ENCODE measurements around the gene FBXO34.

FBXO34 gene

GRCh38 chr14:55316564-55316963, 45.3 kb downstream of the FBXO34 start:
- Histone ChIP-seq H3K4me3 (ENCODE audit: insufficient read depth, low read length, poor library complexity, severe bottlenecking) (no peak overlapping the region), H3F3A (ENCODE audit: insufficient read depth) (no peaks in the 10 kb centered on the region), H4K20me1 (ENCODE audit: low read depth, low read length) (no peaks in the 10 kb centered on the region), H3K27ac (ENCODE audit: low read depth, low read length) (no peak overlapping the region), H3K79me2 (ENCODE audit: insufficient read depth, low read length) (peaks cover 15% of the 10 kb centered on the region; the same call in 1 of the 2 replicates), H3K27me3 (ENCODE audit: low read length) (no peaks in the 10 kb centered on the region), H3K4me2 (ENCODE audit: low read depth, low read length, poor library complexity, severe bottlenecking) (no peak overlapping the region), H3K9me2 (replicated peaks; ENCODE audit: insufficient read depth, low read length) (no peaks in the 10 kb centered on the region), H3K36me3 (ENCODE audit: low read length) (peaks cover 9% of the 10 kb centered on the region), H3K9ac (ENCODE audit: low read length) (no peak overlapping the region), H2AFZ (ENCODE audit: low read depth, low read length, severe bottlenecking) (no peak overlapping the region), H3K9me3 (ENCODE audit: insufficient read depth, low read length) (peaks cover 15% of the 10 kb centered on the region; the same call in 1 of the 2 replicates)
- TF ChIP-seq, protein P1, sequence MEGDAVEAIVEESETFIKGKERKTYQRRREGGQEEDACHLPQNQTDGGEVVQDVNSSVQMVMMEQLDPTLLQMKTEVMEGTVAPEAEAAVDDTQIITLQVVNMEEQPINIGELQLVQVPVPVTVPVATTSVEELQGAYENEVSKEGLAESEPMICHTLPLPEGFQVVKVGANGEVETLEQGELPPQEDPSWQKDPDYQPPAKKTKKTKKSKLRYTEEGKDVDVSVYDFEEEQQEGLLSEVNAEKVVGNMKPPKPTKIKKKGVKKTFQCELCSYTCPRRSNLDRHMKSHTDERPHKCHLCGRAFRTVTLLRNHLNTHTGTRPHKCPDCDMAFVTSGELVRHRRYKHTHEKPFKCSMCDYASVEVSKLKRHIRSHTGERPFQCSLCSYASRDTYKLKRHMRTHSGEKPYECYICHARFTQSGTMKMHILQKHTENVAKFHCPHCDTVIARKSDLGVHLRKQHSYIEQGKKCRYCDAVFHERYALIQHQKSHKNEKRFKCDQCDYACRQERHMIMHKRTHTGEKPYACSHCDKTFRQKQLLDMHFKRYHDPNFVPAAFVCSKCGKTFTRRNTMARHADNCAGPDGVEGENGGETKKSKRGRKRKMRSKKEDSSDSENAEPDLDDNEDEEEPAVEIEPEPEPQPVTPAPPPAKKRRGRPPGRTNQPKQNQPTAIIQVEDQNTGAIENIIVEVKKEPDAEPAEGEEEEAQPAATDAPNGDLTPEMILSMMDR (IDR thresholded peaks at IDR 0.05; ENCODE audit: insufficient read depth, low read length, poor library complexity, severe bottlenecking): no peak
- no peak for TF ChIP-seq EZH2phosphoT487 (conservative IDR thresholded peaks at IDR 0.05; ENCODE audit: low read length)

DNA sequence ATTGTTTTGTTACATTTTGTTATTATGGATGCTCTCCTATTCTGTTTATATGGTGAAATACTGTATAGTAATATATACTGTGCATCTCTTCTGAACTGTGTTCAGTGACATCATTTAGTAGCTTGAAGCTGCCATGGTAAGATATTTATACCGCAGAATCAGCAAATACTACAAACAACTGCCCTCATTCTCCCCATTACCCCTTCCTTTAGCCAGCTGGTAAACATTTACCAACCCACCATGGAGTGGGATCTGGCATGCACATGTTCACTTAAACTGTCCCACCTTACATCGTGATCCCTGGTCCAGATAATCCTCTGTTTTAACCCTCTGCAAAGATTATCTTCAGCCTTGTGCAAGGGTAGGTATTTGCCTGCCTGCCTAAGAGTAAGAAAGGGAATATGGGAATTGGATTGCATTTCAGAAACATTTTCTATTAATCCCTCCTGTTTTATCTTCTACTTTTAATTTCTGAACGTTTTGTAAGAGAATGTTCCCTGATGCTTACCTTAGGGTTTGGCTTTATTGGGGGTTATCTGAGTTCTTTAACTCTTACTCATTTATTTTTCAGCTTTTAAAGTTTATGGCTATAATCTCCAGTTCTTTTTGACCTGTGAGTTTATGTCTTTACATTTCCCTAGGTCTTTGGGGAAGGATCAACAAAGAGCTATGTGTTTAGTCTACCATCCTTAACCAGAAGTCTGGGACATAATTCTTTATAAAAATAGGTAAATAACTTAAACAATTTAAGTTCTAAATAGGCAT, 46.5 kb downstream of the FBXO34 start:
- no peak for TF ChIP-seq EZH2phosphoT487 (conservative IDR thresholded peaks at IDR 0.05; ENCODE audit: low read length)
- H3K9me2 ChIP-seq (replicated peaks; ENCODE audit: insufficient read depth, low read length): no peaks in the 10 kb centered on the region
- H3K9me3 ChIP-seq (ENCODE audit: insufficient read depth, low read length): peaks cover 6% of the 10 kb centered on the region; the same call in 1 of the 2 replicates
- no peak overlapping the region for H3K27ac ChIP-seq (ENCODE audit: low read depth, low read length)
- H3K9ac ChIP-seq (ENCODE audit: low read length): no peak overlapping the region
- no peaks in the 10 kb centered on the region for H3F3A ChIP-seq (ENCODE audit: insufficient read depth)
- no peak overlapping the region for H2AFZ ChIP-seq (ENCODE audit: low read depth, low read length, severe bottlenecking)
- no peaks in the 10 kb centered on the region for H3K27me3 ChIP-seq (ENCODE audit: low read length)
- H3K36me3 ChIP-seq (ENCODE audit: low read length): peaks cover 9% of the 10 kb centered on the region
- H3K4me2 ChIP-seq (ENCODE audit: low read depth, low read length, poor library complexity, severe bottlenecking): no peak overlapping the region
- peaks cover 19% of the 10 kb centered on the region; the same call in 1 of the 2 replicates for H3K79me2 ChIP-seq (ENCODE audit: insufficient read depth, low read length)
- H3K4me3 ChIP-seq (ENCODE audit: insufficient read depth, low read length, poor library complexity, severe bottlenecking): no peak overlapping the region
- H4K20me1 ChIP-seq (ENCODE audit: low read depth, low read length): no peaks in the 10 kb centered on the region

- peaks cover 19% of the 10 kb centered on the region for H3K79me2 ChIP-seq (ENCODE audit: insufficient read depth, low read length)
- H3F3A ChIP-seq (ENCODE audit: insufficient read depth): no peaks in the 10 kb centered on the region
- H3K27me3 ChIP-seq (ENCODE audit: low read length): no peaks in the 10 kb centered on the region
- H3K9me2 ChIP-seq (replicated peaks; ENCODE audit: insufficient read depth, low read length): no peaks in the 10 kb centered on the region
- H3K27ac ChIP-seq (ENCODE audit: low read depth, low read length): no peak overlapping the region
- H3K36me3 ChIP-seq (ENCODE audit: low read length): peaks cover 9% of the 10 kb centered on the region
- no peak overlapping the region for H3K4me2 ChIP-seq (ENCODE audit: low read depth, low read length, poor library complexity, severe bottlenecking)
- no peak for TF ChIP-seq EZH2phosphoT487 (conservative IDR thresholded peaks at IDR 0.05; ENCODE audit: low read length)
- TF ChIP-seq, protein P1 (IDR thresholded peaks at IDR 0.05; ENCODE audit: insufficient read depth, low read length, poor library complexity, severe bottlenecking): no peak
- no peak overlapping the region for H2AFZ ChIP-seq (ENCODE audit: low read depth, low read length, severe bottlenecking)
- no peak overlapping the region for H3K4me3 ChIP-seq (ENCODE audit: insufficient read depth, low read length, poor library complexity, severe bottlenecking)
- H4K20me1 ChIP-seq (ENCODE audit: low read depth, low read length): no peaks in the 10 kb centered on the region
- H3K9ac ChIP-seq (ENCODE audit: low read length): no peak overlapping the region
- H3K9me3 ChIP-seq (ENCODE audit: insufficient read depth, low read length): no peaks in the 10 kb centered on the region
Measured at GRCh38 chr14:55318694-55319093, 47.5 kb downstream of the FBXO34 start.

DNA sequence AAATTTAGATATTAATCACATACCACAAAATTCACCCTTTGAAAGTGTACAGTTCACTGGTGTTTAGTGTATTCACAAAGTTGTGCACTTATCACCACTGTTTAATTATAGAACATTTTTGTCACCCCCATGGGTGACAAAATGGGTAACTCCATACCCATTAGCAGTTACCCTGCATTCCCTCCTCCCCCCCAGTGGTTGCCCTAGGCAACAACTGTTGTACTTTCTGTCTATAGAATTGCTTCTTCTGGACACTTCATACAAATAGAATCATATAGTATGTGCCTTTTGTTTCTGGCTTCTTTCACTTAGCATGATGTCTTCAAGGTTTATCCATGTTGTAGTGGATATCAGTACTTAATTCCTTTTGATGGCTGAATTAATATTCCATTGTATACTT, 52.7 kb downstream of the FBXO34 start:
- Histone ChIP-seq H3K4me3 (ENCODE audit: insufficient read depth, low read length, poor library complexity, severe bottlenecking) (no peak overlapping the region), H3K9me3 (ENCODE audit: insufficient read depth, low read length) (no peaks in the 10 kb centered on the region), H3F3A (ENCODE audit: insufficient read depth) (peaks cover 12% of the 10 kb centered on the region; the same call in 1 of the 2 replicates), H3K27ac (ENCODE audit: low read depth, low read length) (no peak overlapping the region), H4K20me1 (ENCODE audit: low read depth, low read length) (no peaks in the 10 kb centered on the region; the same call in 1 of the 2 replicates), H2AFZ (ENCODE audit: low read depth, low read length, severe bottlenecking) (no peak overlapping the region), H3K4me2 (ENCODE audit: low read depth, low read length, poor library complexity, severe bottlenecking) (no peak overlapping the region), H3K9me2 (replicated peaks; ENCODE audit: insufficient read depth, low read length) (no peaks in the 10 kb centered on the region), H3K27me3 (ENCODE audit: low read length) (no peaks in the 10 kb centered on the region), H3K9ac (ENCODE audit: low read length) (no peak overlapping the region), H3K79me2 (ENCODE audit: insufficient read depth, low read length) (peaks cover 32% of the 10 kb centered on the region; the same call in 1 of the 2 replicates), H3K36me3 (ENCODE audit: low read length) (no peaks in the 10 kb centered on the region)
- TF ChIP-seq, protein P1 (IDR thresholded peaks at IDR 0.05; ENCODE audit: insufficient read depth, low read length, poor library complexity, severe bottlenecking): no peak
- TF ChIP-seq EZH2phosphoT487 (conservative IDR thresholded peaks at IDR 0.05; ENCODE audit: low read length): no peak
